RWPE1 (cell line): Measurements from ENCODE around the gene RASEF.

ENCODE experiments used
- CTCF ChIA-PET: fragments of 350-600 bp; sonication (Branson Sonifier 250); formaldehyde crosslinking; extraction: SDS; loops from one replicate; lab custom pipeline; 2021; lab: Yijun Ruan, JAX
- POLR2A ChIA-PET: fragments of 400-600 bp; formaldehyde crosslinking; extraction: SDS; loops from one replicate; lab custom pipeline; 2020; ENCODE audit warnings: antibody characterized with exemption; ENCODE audit not compliant: low non-redundant PET; lab: Yijun Ruan, JAX
- DNase-seq: peaks from one replicate; pipeline ENCODE4 v3.0.0; 2012; ENCODE audit warnings: low spot score
- H3K27ac ChIP-seq: fragments of 450-650 bp; 2 replicates; pipeline ENCODE4 v1.5.1; 2017
- TF ChIP-seq, protein P1 (sequence below): fragments of 450-650 bp; conservative IDR thresholded peaks from 2 replicates; pipeline ENCODE4 v1.5.1; 2017; ENCODE audit warnings: low read depth, mild to moderate bottlenecking

Gene RASEF

DNA sequence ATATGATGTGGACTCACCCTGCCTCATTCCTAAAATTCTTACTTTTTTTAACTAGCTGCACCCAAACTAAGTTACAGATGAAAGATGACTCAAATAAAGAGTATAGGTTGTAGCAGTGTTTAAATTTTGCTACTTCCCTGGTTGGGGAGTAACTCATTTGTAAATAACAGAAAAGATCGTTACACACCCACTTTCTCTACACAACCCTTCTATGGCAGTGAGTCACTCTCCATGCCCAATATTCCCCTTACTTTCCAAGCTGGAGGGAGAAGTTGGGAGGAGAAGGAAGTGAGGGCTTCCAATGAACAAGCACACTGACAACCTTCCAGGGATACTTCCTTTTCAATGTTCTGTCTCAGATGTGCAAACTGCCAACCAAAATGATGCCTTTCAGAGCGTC, 1.9 kb downstream of the RASEF start:
- H3K27ac ChIP-seq, result no peak overlapping the region
- peak; percentile 44 for DNase-seq
- TF ChIP-seq, protein P1, sequence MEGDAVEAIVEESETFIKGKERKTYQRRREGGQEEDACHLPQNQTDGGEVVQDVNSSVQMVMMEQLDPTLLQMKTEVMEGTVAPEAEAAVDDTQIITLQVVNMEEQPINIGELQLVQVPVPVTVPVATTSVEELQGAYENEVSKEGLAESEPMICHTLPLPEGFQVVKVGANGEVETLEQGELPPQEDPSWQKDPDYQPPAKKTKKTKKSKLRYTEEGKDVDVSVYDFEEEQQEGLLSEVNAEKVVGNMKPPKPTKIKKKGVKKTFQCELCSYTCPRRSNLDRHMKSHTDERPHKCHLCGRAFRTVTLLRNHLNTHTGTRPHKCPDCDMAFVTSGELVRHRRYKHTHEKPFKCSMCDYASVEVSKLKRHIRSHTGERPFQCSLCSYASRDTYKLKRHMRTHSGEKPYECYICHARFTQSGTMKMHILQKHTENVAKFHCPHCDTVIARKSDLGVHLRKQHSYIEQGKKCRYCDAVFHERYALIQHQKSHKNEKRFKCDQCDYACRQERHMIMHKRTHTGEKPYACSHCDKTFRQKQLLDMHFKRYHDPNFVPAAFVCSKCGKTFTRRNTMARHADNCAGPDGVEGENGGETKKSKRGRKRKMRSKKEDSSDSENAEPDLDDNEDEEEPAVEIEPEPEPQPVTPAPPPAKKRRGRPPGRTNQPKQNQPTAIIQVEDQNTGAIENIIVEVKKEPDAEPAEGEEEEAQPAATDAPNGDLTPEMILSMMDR, result no peak
- ChIA-PET POLR2A (interaction anchor here (1.8 kb wide), 1 partner anchor 34 kb away, joined by 5 read pairs; no protein-coding TSS in a partner anchor), CTCF (interaction anchor here (0.6 kb wide), 1 partner anchor 1509 kb away, joined by 3 read pairs; no protein-coding TSS in a partner anchor)

DNA sequence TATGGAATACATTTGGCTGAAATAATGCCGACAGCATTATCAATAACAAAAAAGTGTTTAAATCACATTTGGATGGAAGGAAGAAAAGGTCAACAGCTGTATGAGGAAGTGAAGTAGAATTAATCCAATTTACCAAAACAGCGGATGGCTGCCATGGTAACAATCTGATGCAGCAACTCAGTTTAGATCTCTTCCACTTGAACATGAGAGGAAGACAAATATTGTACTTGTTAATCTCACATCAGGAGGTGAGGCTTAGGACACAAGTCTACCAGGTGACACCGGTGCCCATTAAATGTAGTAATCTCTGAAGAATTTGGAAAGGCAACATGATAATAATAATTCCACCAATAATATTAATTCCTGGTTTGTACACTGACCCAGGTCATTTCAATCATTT, 2.4 kb downstream of the RASEF start:
- CTCF ChIA-PET, result interaction anchor here (0.6 kb wide), 1 partner anchor 148 kb away, joined by 4 read pairs; no protein-coding TSS in a partner anchor

DNA sequence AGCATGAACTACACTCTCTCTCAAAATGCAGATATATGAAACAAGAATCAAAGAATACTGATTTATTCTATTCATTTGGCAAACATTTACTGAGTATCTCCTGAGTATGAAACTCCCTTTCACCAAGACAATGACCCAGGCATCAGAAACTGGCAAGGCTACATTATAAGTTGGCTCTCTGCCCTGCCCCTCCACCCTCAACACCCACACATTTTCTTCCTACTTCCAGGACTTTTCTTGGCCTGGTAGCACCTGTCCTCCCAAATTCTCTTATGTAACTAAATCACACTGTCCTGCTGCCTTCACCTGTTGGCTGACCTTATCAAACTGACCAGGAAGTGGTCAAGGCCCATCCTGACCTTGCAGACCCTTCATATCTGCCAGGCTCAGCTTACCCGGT, 3.5 kb downstream of the RASEF start:
- no peak overlapping the region for H3K27ac ChIP-seq
- ChIA-PET POLR2A (no interaction called here), CTCF (interaction anchor here (0.6 kb wide), 1 partner anchor 1008 kb away, joined by 6 read pairs; no protein-coding TSS in a partner anchor)
- no peak for DNase-seq
- TF ChIP-seq, protein P1, result no peak

More for the DNA sequence above, 2.4 kb downstream of the RASEF start:
- DNase-seq, result no peak
- POLR2A ChIA-PET, result no interaction called here
- TF ChIP-seq, protein P1, result no peak
- no peak overlapping the region for H3K27ac ChIP-seq

DNA sequence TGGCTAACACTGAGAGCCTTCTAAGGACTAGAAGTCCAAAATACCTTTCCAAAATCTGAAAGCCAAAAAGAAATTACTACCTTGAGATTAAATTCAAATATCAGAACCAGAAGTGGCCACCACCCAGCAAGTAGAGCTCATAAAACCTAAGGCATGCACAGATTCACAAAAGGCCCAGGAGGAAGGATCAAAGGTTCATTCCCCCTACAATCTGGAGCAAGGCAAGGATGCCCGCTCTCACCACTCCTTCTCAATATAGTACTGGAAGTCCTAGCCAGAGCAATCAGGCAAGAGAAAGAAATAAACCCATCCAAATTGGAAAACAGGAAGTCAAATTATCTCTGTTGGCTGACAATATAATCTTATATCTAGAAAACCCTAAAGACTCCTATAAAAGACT, 6.0 kb downstream of the RASEF start:
- no peak overlapping the region for H3K27ac ChIP-seq
- TF ChIP-seq, protein P1, result no peak
- CTCF ChIA-PET, result no interaction called here
- DNase-seq, result no peak
- POLR2A ChIA-PET, result no interaction called here

DNA sequence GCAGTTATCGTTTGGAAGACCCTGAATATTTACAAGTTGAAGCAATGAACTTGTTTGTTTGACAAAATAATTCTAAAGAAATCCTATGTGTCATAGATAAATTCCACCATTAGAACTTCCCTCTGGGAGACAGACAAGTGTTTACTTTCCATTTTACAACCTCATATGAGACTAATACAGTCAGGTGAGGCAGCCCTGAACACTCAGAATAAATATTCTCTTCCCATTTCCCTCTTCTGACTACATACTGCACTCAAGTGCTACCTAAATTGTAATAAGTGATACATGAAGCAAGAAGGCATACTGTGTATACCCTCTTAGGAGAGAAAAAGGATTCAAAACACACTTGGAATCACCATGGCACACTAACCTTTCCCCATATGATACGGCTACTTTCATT, 6.8 kb downstream of the RASEF start:
- DNase-seq, result no peak
- POLR2A ChIA-PET, result no interaction called here
- CTCF ChIA-PET, result interaction anchor here (1.0 kb wide), 1 partner anchor 11 kb away, joined by 3 read pairs; no protein-coding TSS in a partner anchor
- no peak overlapping the region for H3K27ac ChIP-seq
- TF ChIP-seq, protein P1, result no peak

DNA sequence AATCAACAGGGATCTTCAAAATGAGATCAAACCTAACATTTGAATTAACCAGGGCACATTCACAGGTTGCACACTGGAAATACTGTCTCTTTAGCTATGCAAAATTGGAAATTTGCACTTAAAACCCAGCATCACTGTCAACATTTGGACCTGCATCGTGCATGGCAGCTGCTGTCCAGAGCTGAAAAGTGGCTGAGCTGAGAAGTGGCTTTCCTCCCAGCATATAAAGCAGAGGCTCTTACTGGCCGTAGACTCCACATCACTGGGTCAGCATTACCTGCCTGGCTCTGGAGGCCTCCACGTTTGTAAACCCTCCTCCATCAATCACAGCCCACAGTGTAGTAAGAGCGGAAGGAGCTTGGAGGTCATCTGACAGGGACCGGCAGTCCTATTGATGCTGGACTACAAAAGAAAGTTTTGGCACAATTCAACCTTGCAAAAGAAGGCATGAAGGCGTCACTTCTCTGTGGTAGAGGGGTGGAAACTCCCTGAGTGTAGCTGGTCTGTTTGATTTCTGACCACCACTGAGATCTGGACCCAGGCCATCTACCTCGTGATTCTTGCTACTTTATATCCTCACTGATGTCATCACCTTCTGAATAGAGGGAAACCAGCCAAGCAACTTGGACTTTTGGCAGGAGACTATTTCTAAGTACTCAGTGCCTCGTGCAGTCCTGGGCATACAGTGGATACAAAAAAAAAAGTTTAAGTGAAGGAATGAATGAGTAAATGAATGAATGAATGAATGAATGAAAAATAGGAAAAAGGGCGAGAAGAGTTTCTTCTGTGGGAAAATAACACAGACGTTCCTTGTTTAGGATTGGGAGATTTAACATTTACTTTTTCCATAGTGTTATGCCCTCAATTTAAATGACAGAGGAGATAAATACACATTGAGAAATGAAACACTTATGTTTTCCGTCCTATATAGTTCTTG, 14.8 kb downstream of the RASEF start:
- CTCF ChIA-PET, result interaction anchor here (0.6 kb wide), 2 partner anchors 685 to 792 kb away, joined by 3 to 5 read pairs; no protein-coding TSS in a partner anchor
- no peak for DNase-seq
- TF ChIP-seq, protein P1, result no peak
- H3K27ac ChIP-seq, result no peak overlapping the region
- POLR2A ChIA-PET, result interaction anchor here (0.7 kb wide), 1 partner anchor 14 kb away, joined by 3 read pairs; no protein-coding TSS in a partner anchor
